Measurements from ENCODE around the gene FARP2.
"Not testable (repeated sequence)": the region's sequence is repeated elsewhere in the genome, so short reads cannot be mapped to it uniquely, and the experiment has no call there.

Gene FARP2

DNA sequence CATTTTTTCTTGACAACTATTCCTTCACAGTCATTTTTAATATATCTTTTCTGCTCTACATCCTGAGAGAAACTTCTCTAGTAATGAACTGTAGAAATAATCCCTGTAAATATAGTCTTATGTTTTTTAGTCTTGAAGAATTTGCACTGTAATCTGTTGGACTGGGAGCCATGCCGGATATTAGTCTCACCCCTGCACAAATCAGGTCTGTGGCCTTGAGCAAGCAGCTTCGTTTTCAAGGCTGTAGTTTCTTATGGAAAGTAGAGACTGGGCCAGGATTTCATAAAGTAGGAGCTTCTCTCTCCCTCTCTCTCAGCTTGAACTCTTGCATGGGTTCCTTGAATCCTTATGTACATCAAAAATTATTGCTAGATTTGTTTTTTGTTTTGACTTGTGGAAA lies 8.7 kb downstream of the FARP2 start:
- TF ChIP-seq, protein P1, sequence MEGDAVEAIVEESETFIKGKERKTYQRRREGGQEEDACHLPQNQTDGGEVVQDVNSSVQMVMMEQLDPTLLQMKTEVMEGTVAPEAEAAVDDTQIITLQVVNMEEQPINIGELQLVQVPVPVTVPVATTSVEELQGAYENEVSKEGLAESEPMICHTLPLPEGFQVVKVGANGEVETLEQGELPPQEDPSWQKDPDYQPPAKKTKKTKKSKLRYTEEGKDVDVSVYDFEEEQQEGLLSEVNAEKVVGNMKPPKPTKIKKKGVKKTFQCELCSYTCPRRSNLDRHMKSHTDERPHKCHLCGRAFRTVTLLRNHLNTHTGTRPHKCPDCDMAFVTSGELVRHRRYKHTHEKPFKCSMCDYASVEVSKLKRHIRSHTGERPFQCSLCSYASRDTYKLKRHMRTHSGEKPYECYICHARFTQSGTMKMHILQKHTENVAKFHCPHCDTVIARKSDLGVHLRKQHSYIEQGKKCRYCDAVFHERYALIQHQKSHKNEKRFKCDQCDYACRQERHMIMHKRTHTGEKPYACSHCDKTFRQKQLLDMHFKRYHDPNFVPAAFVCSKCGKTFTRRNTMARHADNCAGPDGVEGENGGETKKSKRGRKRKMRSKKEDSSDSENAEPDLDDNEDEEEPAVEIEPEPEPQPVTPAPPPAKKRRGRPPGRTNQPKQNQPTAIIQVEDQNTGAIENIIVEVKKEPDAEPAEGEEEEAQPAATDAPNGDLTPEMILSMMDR (IDR thresholded peaks at IDR 0.05; ENCODE audit: control insufficient read depth, insufficient read depth, low read depth, low read length, missing control alignments): no peak
- no peak for DNase-seq (ENCODE audit: low read depth)
- no peak overlapping the region for H3K4me3 ChIP-seq (ENCODE audit: control insufficient read depth, low read depth, low read length)

- no peak for DNase-seq (ENCODE audit: low read depth)
- TF ChIP-seq, protein P1 (IDR thresholded peaks at IDR 0.05; ENCODE audit: control insufficient read depth, insufficient read depth, low read depth, low read length, missing control alignments): no peak
- no peak overlapping the region for H3K4me3 ChIP-seq (ENCODE audit: control insufficient read depth, low read depth, low read length)
These were observed 10.6 kb downstream of the FARP2 start for GRCh38 chr2:241366678-241367077.

- DNase-seq (ENCODE audit: low read depth): no peak
- TF ChIP-seq, protein P1 (IDR thresholded peaks at IDR 0.05; ENCODE audit: control insufficient read depth, insufficient read depth, low read depth, low read length, missing control alignments): no peak
- no peak overlapping the region for H3K4me3 ChIP-seq (ENCODE audit: control insufficient read depth, low read depth, low read length)
These were observed 12.6 kb downstream of the FARP2 start for GRCh38 chr2:241368643-241369042.

DNA sequence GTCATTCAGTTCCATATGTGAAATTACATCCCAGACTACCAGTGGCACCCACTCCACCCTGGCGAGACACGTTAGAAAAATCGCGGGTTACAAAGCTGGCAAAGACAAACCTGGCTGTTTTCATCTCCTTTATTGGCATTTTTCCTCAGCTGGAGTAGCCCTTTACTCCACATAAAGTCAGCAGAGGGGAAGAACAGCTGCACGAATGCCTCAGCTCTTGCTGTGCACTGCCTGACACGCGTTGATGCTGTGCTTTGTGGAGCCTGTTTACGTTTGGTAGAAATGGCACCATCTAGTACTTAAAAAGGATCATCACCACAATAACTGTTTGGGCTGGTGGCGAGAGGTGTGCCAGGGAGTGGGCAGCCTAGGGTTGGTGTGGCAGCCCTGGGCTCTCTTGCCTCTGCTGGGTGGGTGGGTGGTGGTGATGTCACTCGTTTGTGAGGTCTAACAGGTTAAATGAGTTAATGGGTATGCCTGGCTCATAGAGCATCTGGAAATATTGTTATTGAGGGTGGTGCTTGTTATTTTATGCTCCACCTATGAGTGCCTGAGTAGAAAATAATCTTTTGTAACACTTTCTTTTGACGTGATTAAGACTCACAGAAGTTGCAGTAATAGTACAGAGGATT lies 16.4 kb downstream of the FARP2 start:
- TF ChIP-seq, protein P1 (IDR thresholded peaks at IDR 0.05; ENCODE audit: control insufficient read depth, insufficient read depth, low read depth, low read length, missing control alignments): no peak
- H3K4me3 ChIP-seq (ENCODE audit: control insufficient read depth, low read depth, low read length): no peak overlapping the region
- no peak for DNase-seq (ENCODE audit: low read depth)

GRCh38 chr2:241373446-241373845 lies 17.4 kb downstream of the FARP2 start:
- H3K4me3 ChIP-seq (ENCODE audit: control insufficient read depth, low read depth, low read length): no peak overlapping the region
- no peak for DNase-seq (ENCODE audit: low read depth)
- TF ChIP-seq, protein P1 (IDR thresholded peaks at IDR 0.05; ENCODE audit: control insufficient read depth, insufficient read depth, low read depth, low read length, missing control alignments): no peak

- DNase-seq (ENCODE audit: low read depth); H3K4me3 ChIP-seq (ENCODE audit: control insufficient read depth, low read depth, low read length): not testable (repeated sequence)
These were observed 17.8 kb downstream of the FARP2 start for GRCh38 chr2:241373906-241374305.

GRCh38 chr2:241375300-241375699 lies 19.2 kb downstream of the FARP2 start:
- TF ChIP-seq, protein P1 (IDR thresholded peaks at IDR 0.05; ENCODE audit: control insufficient read depth, insufficient read depth, low read depth, low read length, missing control alignments): no peak
- no peak for DNase-seq (ENCODE audit: low read depth)
- no peak overlapping the region for H3K4me3 ChIP-seq (ENCODE audit: control insufficient read depth, low read depth, low read length)
